Measurements from ENCODE around the gene LIN7C. TPM values are rescaled to one million over a fixed set of nuclear protein-coding genes. Genes with fewer than 3 reads are reported as not detected.

LIN7C gene
- total and polyA plus RNA-seq, 2 of the 13 experiments (the other 11 are each of a cell fraction or from before 2014, with no cell fraction given), result 14.8 to 37.2 TPM

- TF ChIP-seq ZNF761 (CRISPR knock-in tag; conservative IDR thresholded peaks at IDR 0.05), result 0 out of 2 replicates have a peak, but pooled peaks have one; percentile 45
- TF ChIP-seq ZNF329 (CRISPR knock-in tag; IDR thresholded peaks at IDR 0.05; ENCODE audit: low read depth), result no peak
- TF ChIP-seq ZSCAN30 (CRISPR knock-in tag; IDR thresholded peaks at IDR 0.05), result no peak
- TF ChIP-seq LBX2 (CRISPR knock-in tag; IDR thresholded peaks at IDR 0.05; ENCODE audit: borderline replicate concordance), result no peak
- TF ChIP-seq ZNF788 (CRISPR knock-in tag; IDR thresholded peaks at IDR 0.05; ENCODE audit: borderline replicate concordance), result peak; percentile 34; the same call in 1 of the 2 replicates
- TF ChIP-seq THAP7 (CRISPR knock-in tag; IDR thresholded peaks at IDR 0.05), result no peak
- no peak for TF ChIP-seq MLXIP (CRISPR knock-in tag; IDR thresholded peaks at IDR 0.05; ENCODE audit: borderline replicate concordance)
- no peak for TF ChIP-seq ZNF468 (CRISPR knock-in tag; IDR thresholded peaks at IDR 0.05)
- no peak for TF ChIP-seq ZNF446 (CRISPR knock-in tag; IDR thresholded peaks at IDR 0.05)
- no peak for TF ChIP-seq ZNF839 (CRISPR knock-in tag; IDR thresholded peaks at IDR 0.05; ENCODE audit: borderline replicate concordance)
- TF ChIP-seq CENPT (CRISPR knock-in tag; IDR thresholded peaks at IDR 0.05; ENCODE audit: low read depth), result no peak
- peak; percentile 65 for TF ChIP-seq ELF3 (CRISPR knock-in tag; IDR thresholded peaks at IDR 0.05)
- TF ChIP-seq GTF2F1 (IDR thresholded peaks at IDR 0.05; ENCODE audit: low read length), result no peak
- peak; percentile 40; the same call in 1 of the 2 replicates for TF ChIP-seq SMARCC2 (IDR thresholded peaks at IDR 0.05)
- no peak for TF ChIP-seq ZNF549 (CRISPR knock-in tag; IDR thresholded peaks at IDR 0.05)
- no peak for TF ChIP-seq PHF20 (CRISPR knock-in tag; IDR thresholded peaks at IDR 0.05)
- no peak for TF ChIP-seq HES4 (CRISPR knock-in tag; IDR thresholded peaks at IDR 0.05; ENCODE audit: borderline replicate concordance)
- no peak for TF ChIP-seq TMF1 (CRISPR knock-in tag; IDR thresholded peaks at IDR 0.05; ENCODE audit: low read depth)
- no peak for TF ChIP-seq MATR3 (CRISPR knock-in tag; IDR thresholded peaks at IDR 0.05)
- TF ChIP-seq PRDM10 (CRISPR knock-in tag; IDR thresholded peaks at IDR 0.05; ENCODE audit: low read depth), result no peak
- no peak for TF ChIP-seq ZNF350 (CRISPR knock-in tag; IDR thresholded peaks at IDR 0.05; ENCODE audit: borderline replicate concordance, low read depth)
- TF ChIP-seq ZFYVE20 (CRISPR knock-in tag; IDR thresholded peaks at IDR 0.05; ENCODE audit: borderline replicate concordance, low read depth), result no peak
- no peak for TF ChIP-seq KLF9 (CRISPR knock-in tag; IDR thresholded peaks at IDR 0.05; ENCODE audit: low read depth)
- 0 out of 2 replicates have a peak, but pooled peaks have one; percentile 47 for TF ChIP-seq ARNTL (CRISPR knock-in tag; IDR thresholded peaks at IDR 0.05)
- TF ChIP-seq MEF2D (CRISPR knock-in tag; IDR thresholded peaks at IDR 0.05), result no peak
Observed at GRCh38 chr11:27475622-27476021, 30.9 kb downstream of the LIN7C start (continued).
